Mucosa of descending colon (tissue), 3 donors: ENCODE data around the gene GBE1. TPM values are rescaled to one million over a fixed set of nuclear protein-coding genes. Genes with fewer than 3 reads are reported as not detected.

Source experiments
- ATAC-seq: fragments of 200-7000 bp; cut with Tn5 transposase; one replicate; pipeline ENCODE4 v1.9.1; 2020; ENCODE audit warnings: mild to moderate bottlenecking, moderate library complexity
- DNase-seq, 3 donors: peaks; one replicate each; pipeline ENCODE4 v3.0.0-alpha.2; 2020
- H3K36me3 ChIP-seq: fragments of 200-600 bp; one replicate; pipeline ENCODE4 v1.8.0; 2021; ENCODE audit warnings: low read depth, mild to moderate bottlenecking
- H3K4me1 ChIP-seq: fragments of 200-600 bp; one replicate; pipeline ENCODE4 v1.8.0; 2021; ENCODE audit warnings: low read depth, mild to moderate bottlenecking
- H3K4me3 ChIP-seq: fragments of 200-600 bp; one replicate; pipeline ENCODE4 v1.8.0; 2021; ENCODE audit warnings: mild to moderate bottlenecking
- H3K9me3 ChIP-seq: fragments of 200-600 bp; one replicate; pipeline ENCODE4 v1.8.0; 2021; ENCODE audit warnings: mild to moderate bottlenecking
- intact Hi-C, 2 donors: fragments of 100-400 bp; cut with DNase I in 1 of 2; cut with micrococcal nuclease in 1 of 2; formaldehyde crosslinking; loops; one replicate each; pipeline versions ENCODE4 v1.11.0 to v1.11.1; 2022; cut with DNase I, micrococcal nuclease
- total RNA-seq, 3 donors: library from RNA; stranded (reverse); fragmentation: NEBNext Ultra II Directional in 2 of 3; extraction: Animal tissue kit (Norgen Biotek cat#: 25700) in 2 of 3; gene quantifications; one replicate each; pipeline versions ENCODE4 v1.2.1 to v1.2.4, GENCODE V29; 2021 to 2023
- TF ChIP-seq, protein P1 (sequence below): fragments of 200-600 bp; IDR thresholded peaks from one replicate; pipeline ENCODE4 v1.8.0; 2022; ENCODE audit warnings: antibody characterized with exemption, mild to moderate bottlenecking
- donor health status: DM: no; HTN: no; CAD: no; lungs with moderate emphysema.
- donor health status: DM: no; HTN: no; CAD: no.
- donor health status: DM: no; HTN: yes; CAD: no.

GBE1 gene
- total RNA-seq, 3 donors from 2014 or later = 17.7 to 20.3 (median 18.8) TPM

- TF ChIP-seq, protein P1, sequence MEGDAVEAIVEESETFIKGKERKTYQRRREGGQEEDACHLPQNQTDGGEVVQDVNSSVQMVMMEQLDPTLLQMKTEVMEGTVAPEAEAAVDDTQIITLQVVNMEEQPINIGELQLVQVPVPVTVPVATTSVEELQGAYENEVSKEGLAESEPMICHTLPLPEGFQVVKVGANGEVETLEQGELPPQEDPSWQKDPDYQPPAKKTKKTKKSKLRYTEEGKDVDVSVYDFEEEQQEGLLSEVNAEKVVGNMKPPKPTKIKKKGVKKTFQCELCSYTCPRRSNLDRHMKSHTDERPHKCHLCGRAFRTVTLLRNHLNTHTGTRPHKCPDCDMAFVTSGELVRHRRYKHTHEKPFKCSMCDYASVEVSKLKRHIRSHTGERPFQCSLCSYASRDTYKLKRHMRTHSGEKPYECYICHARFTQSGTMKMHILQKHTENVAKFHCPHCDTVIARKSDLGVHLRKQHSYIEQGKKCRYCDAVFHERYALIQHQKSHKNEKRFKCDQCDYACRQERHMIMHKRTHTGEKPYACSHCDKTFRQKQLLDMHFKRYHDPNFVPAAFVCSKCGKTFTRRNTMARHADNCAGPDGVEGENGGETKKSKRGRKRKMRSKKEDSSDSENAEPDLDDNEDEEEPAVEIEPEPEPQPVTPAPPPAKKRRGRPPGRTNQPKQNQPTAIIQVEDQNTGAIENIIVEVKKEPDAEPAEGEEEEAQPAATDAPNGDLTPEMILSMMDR = no peak
- intact Hi-C loops = no loop called here
- Histone ChIP-seq H3K4me1 (no peaks in the 10 kb centered on the region), H3K9me3 (no peaks in the 10 kb centered on the region), H3K36me3 (no peaks in the 10 kb centered on the region), H3K4me3 (no peak overlapping the region)
- DNase-seq (no peak), ATAC-seq (no peak)
Observed at GRCh38 chr3:81694662-81695061, 66.8 kb downstream of the GBE1 start.

- intact Hi-C loops = no loop called here
- DNase-seq (no peak), ATAC-seq (no peak)
- Histone ChIP-seq H3K9me3 (no peaks in the 10 kb centered on the region), H3K4me3 (no peak overlapping the region), H3K36me3 (no peaks in the 10 kb centered on the region), H3K4me1 (no peaks in the 10 kb centered on the region)
- TF ChIP-seq, protein P1 = no peak
Observed at GRCh38 chr3:81692766-81693165, 68.7 kb downstream of the GBE1 start.

DNA sequence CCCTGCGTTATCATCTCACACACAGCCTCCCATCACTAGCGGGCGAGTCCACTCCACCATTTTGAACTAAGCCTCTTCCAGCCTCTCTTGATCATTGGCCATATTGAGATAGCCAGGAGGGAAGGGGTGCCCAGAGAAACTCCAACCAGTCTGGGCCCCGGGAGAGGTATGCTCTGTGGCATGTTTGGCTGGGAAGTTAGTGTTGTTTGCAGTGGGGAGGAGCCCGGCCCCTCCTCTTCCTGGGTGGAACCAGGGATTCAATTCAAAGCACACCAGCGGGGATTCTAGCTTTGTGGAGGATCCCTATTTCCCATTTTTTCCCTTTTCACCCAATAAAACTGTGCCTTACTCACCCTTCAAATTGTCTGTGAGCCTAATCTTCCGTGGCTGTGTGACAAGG is 71.8 kb downstream of the GBE1 start:
- no peaks in the 10 kb centered on the region for H3K36me3 ChIP-seq
- no peak for DNase-seq
- intact Hi-C loops = no loop called here
- H3K4me3 ChIP-seq = no peak overlapping the region
- H3K9me3 ChIP-seq = no peaks in the 10 kb centered on the region
- no peaks in the 10 kb centered on the region for H3K4me1 ChIP-seq
- ATAC-seq = no peak
- TF ChIP-seq, protein P1 = no peak

DNA sequence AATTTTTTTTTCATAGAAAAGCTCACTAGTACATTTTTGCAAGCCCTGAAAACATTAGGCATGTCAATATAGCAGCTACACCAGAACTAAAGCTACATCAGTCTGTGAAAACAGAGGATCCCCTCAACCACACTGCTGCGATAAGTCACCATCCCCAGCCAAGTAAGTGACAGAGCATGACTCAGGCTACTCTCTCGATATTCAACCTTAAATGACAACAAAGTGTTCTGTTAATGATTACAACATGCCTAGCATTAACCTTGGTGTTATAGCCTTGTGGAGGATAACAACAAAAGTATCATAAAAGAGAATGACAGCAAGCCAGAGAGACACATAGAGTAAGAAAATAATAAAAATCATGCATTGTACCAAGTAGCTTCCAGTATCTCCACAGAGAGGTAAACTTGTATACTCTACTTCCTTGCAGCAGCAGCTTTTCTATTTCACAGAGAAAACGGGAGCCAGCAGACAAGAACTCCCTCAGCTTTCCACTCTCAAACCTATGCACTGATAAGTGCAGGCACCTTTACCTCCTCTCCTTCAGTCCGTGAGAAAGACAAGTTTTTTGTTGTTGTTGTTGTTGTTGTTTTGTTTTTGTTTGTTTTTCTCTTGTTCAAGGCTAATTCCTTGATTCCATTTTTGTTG is 76.6 kb downstream of the GBE1 start:
- TF ChIP-seq, protein P1 = no peak
- peaks cover 7% of the 10 kb centered on the region for H3K4me1 ChIP-seq
- DNase-seq (peak in 1 of 3 donors; percentile 16), ATAC-seq (peak; percentile 100)
- no peaks in the 10 kb centered on the region for H3K36me3 ChIP-seq
- no peak overlapping the region for H3K4me3 ChIP-seq
- H3K9me3 ChIP-seq = no peaks in the 10 kb centered on the region
- intact Hi-C loops = no loop called here

GRCh38 chr3:81676706-81677456 is 84.6 kb downstream of the GBE1 start:
- Histone ChIP-seq H3K9me3 (no peaks in the 10 kb centered on the region), H3K4me1 (no peaks in the 10 kb centered on the region), H3K36me3 (no peaks in the 10 kb centered on the region), H3K4me3 (no peak overlapping the region)
- DNase-seq (no peak), ATAC-seq (peak; percentile 34)
- TF ChIP-seq, protein P1 = no peak
- intact Hi-C loops = no loop called here
